Esophagus squamous epithelium (tissue), 4 donors: Measurements from ENCODE around the gene PRKAR2B.
A peak's percentile ranks its signal among the peaks of the same experiment; 100 is the strongest.

Experiments used
- CTCF ChIP-seq, 6 experiments: fragments of 450-650 bp in 4 of 6; fragments of 200-600 bp in 2 of 6; sonication (generic) in 2 of 6; IDR thresholded peaks; one replicate each; pipeline ENCODE4 v1.5.1; 2016 to 2019; ENCODE audit warnings: antibody characterized with exemption in 6 of 6, mild to moderate bottlenecking in 4 of 6, moderate library complexity in 4 of 6
- POLR2A ChIP-seq, 4 donors: fragments of 450-650 bp; IDR thresholded peaks; one replicate each; pipeline ENCODE4 v1.6.1; 2017; ENCODE audit warnings: antibody characterized with exemption in 4 of 4, mild to moderate bottlenecking in 4 of 4, moderate library complexity in 3 of 4

GRCh38 chr7:107169120-107170050 is 124.9 kb downstream of the PRKAR2B start:
- TF ChIP-seq CTCF (IDR thresholded peaks at IDR 0.05): peak in 1 of 6 experiments; percentile 19
- TF ChIP-seq POLR2A (IDR thresholded peaks at IDR 0.05): peak in 3 of 4 donors; percentile 44 to 78 (median 45)
